MM.1S (cell line): ENCODE data around the gene ZFP36L1.

Experiments
- DNase-seq: peaks from one replicate; pipeline ENCODE4 v3.0.0-alpha.2; 2015
- H2AFZ ChIP-seq: fragments of 300-600 bp; sonication (generic); 2 replicates; pipeline ENCODE4 v1.6.0; 2016; ENCODE audit warnings: antibody characterized with exemption, low read length
- H3F3A ChIP-seq: fragments of 300-600 bp; sonication (generic); 2 replicates; pipeline ENCODE4 v1.6.1; 2016; ENCODE audit warnings: mild to moderate bottlenecking, antibody characterized with exemption, low read length, moderate library complexity, mixed read lengths; ENCODE audit not compliant: insufficient read depth
- H3K27ac ChIP-seq: fragments of 300-600 bp; sonication (generic); 2 replicates; pipeline ENCODE4 v1.5.1; 2016; ENCODE audit warnings: mild to moderate bottlenecking, low read length
- H3K27me3 ChIP-seq: fragments of 300-600 bp; sonication (generic); replicated peaks from 2 replicates; pipeline ENCODE4 v1.6.0; 2016; ENCODE audit warnings: low read length; ENCODE audit not compliant: insufficient read depth
- H3K36me3 ChIP-seq: fragments of 300-600 bp; sonication (generic); replicated peaks from 2 replicates; pipeline ENCODE4 v1.6.1; 2016; ENCODE audit warnings: mild to moderate bottlenecking, low read length, mixed read lengths; ENCODE audit not compliant: insufficient read depth
- H3K4me1 ChIP-seq: fragments of 300-600 bp; sonication (generic); 2 replicates; pipeline ENCODE4 v1.6.1; 2016; ENCODE audit warnings: low read length, mixed read lengths
- H3K4me2 ChIP-seq: fragments of 300-600 bp; sonication (generic); 2 replicates; pipeline ENCODE4 v1.6.0; 2016; ENCODE audit warnings: low read depth, low read length
- H3K4me3 ChIP-seq: fragments of 300-600 bp; sonication (generic); 2 replicates; pipeline ENCODE4 v1.5.1; 2016; ENCODE audit warnings: low read length, mixed read lengths
- H3K79me2 ChIP-seq: fragments of 300-600 bp; sonication (generic); 2 replicates; pipeline ENCODE4 v1.6.1; 2016; ENCODE audit warnings: mixed run types, low read length, mixed read lengths
- H3K9ac ChIP-seq: fragments of 300-600 bp; sonication (generic); 2 replicates; pipeline ENCODE4 v1.6.1; 2016; ENCODE audit warnings: low read length, mixed read lengths
- H3K9me2 ChIP-seq: fragments of 300-600 bp; sonication (generic); replicated peaks from 2 replicates; pipeline ENCODE4 v1.6.1; 2016; ENCODE audit warnings: mild to moderate bottlenecking, low read length, mixed read lengths; ENCODE audit not compliant: insufficient read depth
- H3K9me3 ChIP-seq: fragments of 300-600 bp; sonication (generic); replicated peaks from 2 replicates; pipeline ENCODE4 v1.6.1; 2016; ENCODE audit warnings: mild to moderate bottlenecking, low read length, mixed read lengths; ENCODE audit not compliant: insufficient read depth
- H4K20me1 ChIP-seq: fragments of 300-600 bp; sonication (generic); 2 replicates; pipeline ENCODE4 v1.6.1; 2016; ENCODE audit warnings: mild to moderate bottlenecking, low read length, moderate library complexity, mixed read lengths; ENCODE audit not compliant: insufficient read depth
- EZH2 ChIP-seq: fragments of 300-600 bp; sonication (generic); optimal IDR thresholded peaks from 2 replicates; pipeline ENCODE3; 2017; ENCODE audit warnings: low read depth, mild to moderate bottlenecking, antibody characterized with exemption, low read length, mixed read lengths
- EZH2phosphoT487 ChIP-seq: fragments of 300-600 bp; sonication (generic); IDR thresholded peaks from 2 replicates; pipeline ENCODE4 v1.6.1; 2018; ENCODE audit warnings: antibody characterized with exemption, low read length
- TF ChIP-seq, protein P1 (sequence below): fragments of 300-600 bp; sonication (generic); IDR thresholded peaks from 2 replicates; pipeline ENCODE4 v1.5.1; 2016; ENCODE audit warnings: antibody characterized with exemption, low read length, mixed read lengths

ZFP36L1 gene

DNA sequence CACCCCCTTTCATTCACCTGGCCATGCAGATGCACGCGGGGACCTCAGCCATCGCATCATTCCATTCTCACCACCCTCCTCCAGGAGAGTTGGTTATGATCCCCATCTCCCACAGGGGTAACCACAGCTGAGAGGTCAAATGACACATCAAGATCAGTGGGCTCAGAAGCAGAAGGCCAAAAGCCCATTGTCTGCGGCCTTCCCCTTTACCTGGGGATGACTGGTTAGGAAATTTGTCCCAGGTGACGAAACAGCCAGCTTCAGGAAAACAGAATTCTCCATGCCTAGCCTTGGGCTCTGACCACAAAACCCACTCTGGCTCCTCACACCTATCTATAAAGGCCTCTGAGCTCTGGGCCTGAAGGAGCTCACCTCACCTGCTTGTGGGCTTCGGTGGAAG lies 36.1 kb downstream of the ZFP36L1 start:
- no peaks in the 10 kb centered on the region for H3K4me1 ChIP-seq
- H3K27ac ChIP-seq: no peak overlapping the region
- no peaks in the 10 kb centered on the region for H3K27me3 ChIP-seq
- no peak overlapping the region for H3K4me2 ChIP-seq
- no peaks in the 10 kb centered on the region for H3K36me3 ChIP-seq
- H3K4me3 ChIP-seq: no peak overlapping the region
- H3K9me3 ChIP-seq: no peaks in the 10 kb centered on the region
- no peak overlapping the region for H3K9ac ChIP-seq
- no peaks in the 10 kb centered on the region for H4K20me1 ChIP-seq
- H3F3A ChIP-seq: no peaks in the 10 kb centered on the region
- H3K79me2 ChIP-seq: no peaks in the 10 kb centered on the region
- H3K9me2 ChIP-seq: no peaks in the 10 kb centered on the region
- no peak for DNase-seq
- TF ChIP-seq EZH2phosphoT487 (no peak), EZH2 (no peak)
- TF ChIP-seq, protein P1, sequence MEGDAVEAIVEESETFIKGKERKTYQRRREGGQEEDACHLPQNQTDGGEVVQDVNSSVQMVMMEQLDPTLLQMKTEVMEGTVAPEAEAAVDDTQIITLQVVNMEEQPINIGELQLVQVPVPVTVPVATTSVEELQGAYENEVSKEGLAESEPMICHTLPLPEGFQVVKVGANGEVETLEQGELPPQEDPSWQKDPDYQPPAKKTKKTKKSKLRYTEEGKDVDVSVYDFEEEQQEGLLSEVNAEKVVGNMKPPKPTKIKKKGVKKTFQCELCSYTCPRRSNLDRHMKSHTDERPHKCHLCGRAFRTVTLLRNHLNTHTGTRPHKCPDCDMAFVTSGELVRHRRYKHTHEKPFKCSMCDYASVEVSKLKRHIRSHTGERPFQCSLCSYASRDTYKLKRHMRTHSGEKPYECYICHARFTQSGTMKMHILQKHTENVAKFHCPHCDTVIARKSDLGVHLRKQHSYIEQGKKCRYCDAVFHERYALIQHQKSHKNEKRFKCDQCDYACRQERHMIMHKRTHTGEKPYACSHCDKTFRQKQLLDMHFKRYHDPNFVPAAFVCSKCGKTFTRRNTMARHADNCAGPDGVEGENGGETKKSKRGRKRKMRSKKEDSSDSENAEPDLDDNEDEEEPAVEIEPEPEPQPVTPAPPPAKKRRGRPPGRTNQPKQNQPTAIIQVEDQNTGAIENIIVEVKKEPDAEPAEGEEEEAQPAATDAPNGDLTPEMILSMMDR: no peak
- H2AFZ ChIP-seq: no peak overlapping the region

DNA sequence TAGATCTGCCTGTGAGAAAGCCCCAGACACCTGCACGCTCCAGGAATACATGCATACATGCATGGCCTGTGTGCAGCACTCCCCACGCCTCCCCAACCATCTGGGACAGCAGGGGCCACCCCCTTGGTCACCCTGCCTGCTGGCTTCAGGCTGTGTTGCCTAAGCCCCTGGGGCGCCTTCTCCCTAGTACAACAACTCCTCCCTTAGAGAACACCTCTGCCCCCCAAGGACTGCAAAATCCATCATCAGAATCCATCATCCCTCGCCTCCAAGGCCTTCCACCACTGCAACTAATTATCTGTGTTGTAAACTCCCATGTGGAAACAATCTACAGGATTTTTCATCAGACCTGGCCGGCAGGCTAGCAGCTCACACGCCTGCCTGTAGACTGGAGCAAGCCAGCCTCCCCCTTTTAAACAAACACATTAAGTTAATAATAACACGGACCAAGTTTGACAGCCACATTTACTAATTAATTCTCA lies 36.8 kb downstream of the ZFP36L1 start:
- H2AFZ ChIP-seq: no peak overlapping the region
- no peaks in the 10 kb centered on the region for H3K79me2 ChIP-seq
- no peaks in the 10 kb centered on the region for H3K9me2 ChIP-seq
- no peak for DNase-seq
- H3K4me3 ChIP-seq: no peak overlapping the region
- H4K20me1 ChIP-seq: no peaks in the 10 kb centered on the region
- H3K9ac ChIP-seq: no peak overlapping the region
- H3K27ac ChIP-seq: no peak overlapping the region
- H3K4me2 ChIP-seq: no peak overlapping the region
- no peak for TF ChIP-seq EZH2phosphoT487
- H3K27me3 ChIP-seq: no peaks in the 10 kb centered on the region
- no peaks in the 10 kb centered on the region for H3F3A ChIP-seq
- H3K36me3 ChIP-seq: no peaks in the 10 kb centered on the region
- H3K9me3 ChIP-seq: no peaks in the 10 kb centered on the region
- H3K4me1 ChIP-seq: no peaks in the 10 kb centered on the region

DNA sequence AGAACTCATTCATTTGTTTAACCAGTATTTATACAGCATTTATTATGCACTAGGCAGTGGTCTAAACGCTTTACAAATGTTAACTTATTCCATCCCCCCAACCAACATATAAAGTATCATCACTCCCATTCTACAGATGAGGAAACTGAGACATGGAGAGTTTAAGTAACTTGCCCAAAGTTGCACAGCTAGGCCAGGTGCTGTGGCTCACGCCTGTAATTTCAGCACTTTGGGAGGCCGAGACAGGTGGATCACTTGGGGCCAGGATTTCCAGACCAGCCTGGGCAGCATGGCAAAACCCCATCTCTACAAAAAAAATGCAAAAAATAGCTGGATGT lies 37.9 kb downstream of the ZFP36L1 start:
- Histone ChIP-seq H3F3A (no peaks in the 10 kb centered on the region), H3K36me3 (no peaks in the 10 kb centered on the region), H2AFZ (no peak overlapping the region), H3K9me3 (no peaks in the 10 kb centered on the region), H3K4me2 (no peak overlapping the region), H3K27me3 (no peaks in the 10 kb centered on the region), H3K9ac (no peak overlapping the region), H3K79me2 (no peaks in the 10 kb centered on the region), H3K4me1 (no peaks in the 10 kb centered on the region), H4K20me1 (no peaks in the 10 kb centered on the region), H3K9me2 (no peaks in the 10 kb centered on the region), H3K4me3 (no peak overlapping the region), H3K27ac (no peak overlapping the region)
- TF ChIP-seq EZH2phosphoT487 (no peak), EZH2 (no peak)
- TF ChIP-seq, protein P1: no peak
- no peak for DNase-seq

DNA sequence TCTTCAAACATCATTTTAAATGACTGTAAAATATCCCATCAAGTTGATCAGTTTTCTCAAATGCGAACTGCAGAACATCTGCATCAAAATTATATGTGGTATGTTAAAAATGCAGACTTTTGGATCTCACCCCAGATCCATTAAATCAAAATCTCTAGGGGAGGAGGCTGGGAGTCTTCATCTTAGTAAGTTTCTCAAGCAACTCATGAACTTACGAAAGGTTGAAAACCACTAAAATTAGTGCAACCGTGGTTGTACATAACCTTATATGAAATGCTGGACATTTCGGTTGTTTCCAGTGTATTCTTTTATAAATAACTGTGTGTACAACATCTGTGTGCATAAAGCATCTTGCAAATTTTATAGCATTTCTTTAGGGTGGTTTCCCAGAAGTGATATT lies 39.2 kb downstream of the ZFP36L1 start:
- TF ChIP-seq EZH2phosphoT487: no peak
- TF ChIP-seq, protein P1: no peak
- TF ChIP-seq EZH2: no peak
- no peaks in the 10 kb centered on the region for H3F3A ChIP-seq
- no peaks in the 10 kb centered on the region for H3K9me3 ChIP-seq
- H3K4me1 ChIP-seq: no peaks in the 10 kb centered on the region
- H3K36me3 ChIP-seq: no peaks in the 10 kb centered on the region
- no peaks in the 10 kb centered on the region for H3K27me3 ChIP-seq
- no peak overlapping the region for H3K9ac ChIP-seq
- H3K27ac ChIP-seq: no peak overlapping the region
- DNase-seq: no peak
- no peaks in the 10 kb centered on the region for H3K9me2 ChIP-seq
- H3K4me3 ChIP-seq: no peak overlapping the region
- no peak overlapping the region for H3K4me2 ChIP-seq
- no peaks in the 10 kb centered on the region for H4K20me1 ChIP-seq
- no peak overlapping the region for H2AFZ ChIP-seq
- H3K79me2 ChIP-seq: no peaks in the 10 kb centered on the region
